ENCODE measurements around the gene USP32.
"Not testable (repeated sequence)": the region's sequence is repeated elsewhere in the genome, so short reads cannot be mapped to it uniquely, and the experiment has no call there.

USP32 gene

DNA sequence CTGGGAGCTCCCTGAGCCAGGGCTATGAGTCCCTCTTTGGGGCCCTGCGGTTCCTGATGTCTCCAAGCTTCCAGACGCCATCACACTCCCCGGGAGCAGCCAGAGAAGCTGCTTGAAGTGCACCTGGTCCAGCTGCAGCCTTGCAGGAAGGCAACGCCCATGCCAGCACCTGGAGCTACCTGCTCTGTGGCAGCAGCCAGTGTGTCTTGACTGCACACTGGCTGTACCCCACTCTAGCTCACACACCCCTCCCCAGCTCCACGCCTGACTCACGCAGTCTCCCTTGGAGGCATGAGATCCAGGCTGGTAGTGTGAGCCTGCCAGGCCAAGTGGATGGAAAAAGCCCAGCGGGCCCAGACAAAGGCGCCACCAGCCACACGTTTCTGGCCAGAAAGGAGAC lies 63.3 kb downstream of the USP32 start:
- DNase-seq = no peak

DNA sequence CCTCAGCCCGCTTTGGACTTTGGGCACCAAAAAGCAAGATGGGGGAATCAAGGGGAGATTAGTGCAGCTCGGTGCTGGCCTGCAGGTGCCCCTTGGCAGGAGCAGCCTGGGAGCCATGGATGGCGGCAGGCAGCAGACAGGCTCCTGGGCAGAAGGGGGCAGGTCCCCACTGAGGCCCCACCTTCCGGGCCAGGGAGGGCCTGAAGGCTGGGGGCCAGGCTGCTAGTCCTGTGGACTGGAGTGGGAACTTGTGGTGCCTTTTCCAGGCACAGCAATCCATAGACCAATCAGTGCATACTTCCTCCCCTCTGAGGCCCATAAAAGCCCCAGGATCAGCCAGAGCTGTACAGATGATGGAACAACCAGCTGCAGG lies 64.0 kb downstream of the USP32 start:
- DNase-seq = no peak

DNA sequence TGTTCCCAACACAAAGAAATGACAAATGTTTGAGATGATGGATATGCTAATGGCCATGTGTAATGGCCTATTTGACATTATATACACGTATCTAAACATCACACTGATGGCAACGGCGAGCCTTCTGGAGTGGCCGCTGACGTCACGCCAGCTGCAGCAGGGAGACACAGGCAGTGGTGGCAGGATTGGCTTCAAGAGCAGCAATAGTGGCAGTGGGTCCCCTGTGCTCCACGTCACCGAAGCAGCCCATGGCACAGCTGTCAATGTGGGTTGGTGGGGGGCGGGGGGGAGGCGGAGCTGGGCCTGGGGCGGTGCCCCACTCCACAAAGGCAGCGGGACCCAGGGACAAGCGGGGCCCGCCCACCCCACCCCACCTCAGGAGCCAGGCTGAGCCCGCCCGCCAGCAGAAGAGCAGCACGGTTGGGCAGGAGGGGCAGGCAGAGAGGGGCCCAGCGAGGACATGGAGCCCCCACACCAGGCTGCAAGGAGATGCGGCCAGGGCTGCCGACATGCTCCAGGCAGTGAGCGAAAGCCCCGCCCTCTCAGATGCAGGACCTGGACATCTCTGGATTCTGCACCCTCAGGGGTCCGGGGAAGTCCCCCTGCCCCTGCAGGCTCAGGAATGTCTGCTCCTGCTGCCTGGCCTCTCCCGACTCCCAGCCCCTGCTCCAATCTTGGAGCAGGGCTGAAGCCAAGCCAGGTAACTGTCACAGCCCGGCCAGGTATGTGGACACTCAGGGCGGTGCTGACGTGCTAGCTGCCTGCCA lies 64.6 kb downstream of the USP32 start:
- DNase-seq = no peak

DNA sequence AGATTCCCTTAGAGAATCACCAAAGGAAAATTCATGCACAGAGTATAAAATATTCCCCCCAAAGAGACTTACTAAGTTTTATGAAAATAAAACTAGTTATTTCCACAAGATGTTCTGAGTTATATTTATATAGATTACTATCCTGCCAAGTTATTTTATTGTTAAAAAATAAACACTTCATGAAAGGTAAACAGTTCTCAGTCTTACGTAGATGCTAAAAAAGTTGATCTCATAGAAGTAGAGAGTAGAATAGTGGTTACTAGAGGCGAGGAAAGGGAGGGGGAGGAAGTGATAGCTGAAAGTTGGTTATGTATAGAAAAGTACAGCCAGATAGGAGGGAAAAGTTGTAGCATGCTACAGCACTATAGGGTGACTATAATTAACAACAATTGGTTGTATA lies 65.2 kb downstream of the USP32 start:
- DNase-seq = no peak

DNA sequence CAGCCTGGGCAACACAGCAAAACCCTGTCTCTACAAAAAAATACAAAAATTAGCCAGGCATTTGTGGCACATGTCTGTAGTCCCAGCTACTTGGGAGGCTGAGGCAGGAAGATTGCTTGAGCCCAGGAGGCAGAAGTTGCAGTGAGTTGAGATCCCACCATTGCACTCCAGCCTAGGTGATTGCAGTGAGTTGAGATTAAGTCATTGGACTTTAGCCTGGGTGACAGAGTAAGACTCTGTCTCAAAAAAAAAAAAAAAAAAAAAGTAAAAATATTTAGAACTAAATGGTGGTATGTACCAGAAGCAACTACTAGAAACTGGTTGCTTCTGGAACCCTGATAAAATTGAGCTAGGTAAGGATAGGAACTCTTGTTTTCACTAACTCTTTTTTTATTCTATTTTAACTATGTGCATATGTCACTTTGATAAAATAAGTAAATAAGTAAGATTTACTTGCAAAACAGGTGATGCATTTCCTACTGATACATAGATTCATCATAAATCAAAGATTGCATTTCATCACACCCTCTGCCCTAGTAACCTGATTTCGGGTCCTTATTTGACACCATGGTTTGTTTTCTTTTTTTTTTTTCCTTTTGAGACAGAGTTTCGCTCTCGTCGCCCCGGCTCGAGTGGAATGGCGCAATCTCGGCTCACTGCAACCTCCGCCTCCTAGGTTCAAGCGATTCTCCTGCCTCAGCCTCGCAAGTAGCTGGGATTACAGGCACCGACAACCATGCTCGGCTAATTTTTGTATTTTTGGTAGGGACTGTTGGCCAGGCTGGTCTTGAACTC lies 66.0 kb downstream of the USP32 start:
- DNase-seq = no peak

DNA sequence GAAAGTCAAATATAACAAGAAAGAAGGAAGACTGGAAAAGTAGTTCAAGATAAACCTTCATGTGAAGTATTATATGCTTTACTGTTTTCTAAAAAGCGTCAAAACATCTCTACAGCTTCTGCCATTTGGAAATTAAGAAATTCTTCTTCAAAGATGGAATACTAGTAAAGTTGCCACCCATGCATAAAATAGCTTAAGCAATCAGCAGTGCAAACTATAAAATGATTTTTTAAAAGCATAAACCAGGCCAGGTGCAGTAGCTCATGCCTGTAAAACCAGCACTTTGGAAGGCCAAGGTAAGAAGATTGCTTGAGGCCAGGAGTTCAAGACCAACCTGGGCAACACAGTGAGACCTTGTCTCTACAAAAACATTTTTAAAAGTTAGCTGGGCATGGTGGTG lies 68.2 kb downstream of the USP32 start:
- DNase-seq = no peak

DNA sequence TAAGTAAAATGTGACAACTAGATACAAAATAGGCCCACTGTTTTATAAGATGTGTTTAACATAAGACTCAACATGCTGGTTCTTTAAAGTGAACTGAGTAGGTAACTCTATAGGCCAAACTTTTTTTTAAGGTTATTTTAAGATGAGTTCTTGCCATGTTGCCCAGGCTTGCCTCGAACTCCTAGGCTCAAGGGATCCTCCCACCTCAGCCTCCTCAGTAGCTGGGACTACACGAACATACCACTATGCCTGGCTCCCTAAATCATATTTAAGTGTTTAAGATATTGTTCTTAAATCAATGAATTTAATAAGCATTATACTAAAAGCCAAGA lies 69.9 kb downstream of the USP32 start:
- no peak for DNase-seq

DNA sequence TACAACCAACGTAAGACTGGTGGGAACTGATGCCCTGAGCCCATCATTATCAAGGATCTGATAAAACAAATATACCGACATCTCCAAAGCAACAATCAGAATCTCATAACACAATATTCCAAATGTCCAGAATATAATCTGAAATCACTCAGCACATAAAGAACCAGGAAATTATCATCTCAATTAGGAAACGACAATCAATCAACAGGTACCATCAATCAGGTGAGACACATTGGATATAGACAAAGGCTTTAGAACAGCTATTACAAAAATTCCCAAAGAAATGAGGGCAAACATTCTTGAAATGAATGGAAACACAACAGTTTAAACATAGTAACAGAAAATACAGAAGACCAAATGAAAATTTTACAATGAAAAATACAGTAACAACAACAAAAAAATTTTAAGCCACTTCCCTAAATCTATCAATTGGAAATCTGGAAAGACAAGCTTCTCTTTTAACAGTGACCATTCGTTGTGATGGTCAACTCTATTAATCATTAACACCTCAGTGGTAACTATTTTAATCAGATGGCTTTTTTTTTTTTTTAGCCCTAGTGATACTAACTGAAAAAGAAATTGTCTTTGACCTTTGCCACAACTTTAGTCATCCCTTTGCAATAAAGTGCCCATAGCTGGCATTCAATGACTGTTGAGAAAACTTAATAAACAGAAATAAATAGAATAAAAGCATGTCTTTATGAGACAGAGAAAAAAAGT lies 70.4 kb downstream of the USP32 start:
- DNase-seq = no peak

DNA sequence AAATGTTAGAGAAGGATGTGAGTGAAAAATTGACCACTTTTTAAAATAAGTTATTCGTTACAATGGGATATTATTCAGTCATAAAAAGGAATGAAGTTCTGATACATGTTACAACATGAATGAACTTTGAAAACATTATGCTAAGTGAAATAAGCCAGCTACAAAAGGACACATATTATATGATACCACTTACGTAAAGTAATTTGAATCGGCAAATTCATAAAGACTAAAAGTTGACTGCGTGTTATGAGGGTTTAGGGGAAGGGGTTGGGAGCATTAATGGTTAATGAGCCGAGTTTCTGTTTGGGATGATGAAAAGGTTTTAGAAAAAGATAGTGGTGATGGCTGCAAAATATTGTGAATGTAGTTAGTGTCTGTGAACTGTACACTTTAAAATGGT lies 73.1 kb downstream of the USP32 start:
- DNase-seq = no peak

DNA sequence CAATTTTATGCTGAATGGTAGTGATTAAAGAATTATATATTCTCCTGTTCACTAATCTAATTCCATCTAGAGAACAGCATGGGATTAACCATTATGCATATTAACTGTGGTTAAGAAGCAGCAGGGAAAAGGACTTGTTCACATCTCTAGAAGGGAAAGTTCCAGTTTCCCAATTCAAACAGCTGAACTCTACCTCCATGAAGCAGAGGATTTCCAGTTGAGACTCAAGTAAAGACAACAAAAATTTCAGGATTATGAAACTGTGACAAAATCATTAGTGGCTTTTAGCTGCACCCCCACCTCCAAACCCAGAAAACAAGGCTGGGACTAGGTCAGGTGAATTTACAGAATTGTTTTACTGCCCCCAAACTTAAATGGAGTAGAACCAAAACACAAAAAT lies 73.6 kb downstream of the USP32 start:
- no peak for DNase-seq

DNA sequence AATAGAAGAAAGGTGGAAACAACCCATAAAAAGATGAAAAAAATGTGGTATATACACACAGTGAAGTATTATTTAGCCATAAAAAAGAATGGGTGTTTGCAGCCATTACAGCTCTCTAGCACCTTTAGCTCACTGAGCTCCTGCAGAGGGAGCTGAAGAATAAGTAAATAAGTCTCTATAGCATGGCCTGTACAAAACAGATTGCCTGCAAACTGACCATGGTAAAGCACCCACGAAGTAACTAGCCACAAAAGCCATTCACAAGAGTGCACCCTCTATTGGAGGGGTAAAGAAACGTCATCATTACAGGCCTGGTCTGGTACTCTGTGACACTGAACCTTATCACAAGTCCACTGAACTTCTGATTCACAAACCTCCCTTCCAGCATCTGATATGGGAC lies 76.3 kb downstream of the USP32 start:
- DNase-seq = peak; percentile 2

DNA sequence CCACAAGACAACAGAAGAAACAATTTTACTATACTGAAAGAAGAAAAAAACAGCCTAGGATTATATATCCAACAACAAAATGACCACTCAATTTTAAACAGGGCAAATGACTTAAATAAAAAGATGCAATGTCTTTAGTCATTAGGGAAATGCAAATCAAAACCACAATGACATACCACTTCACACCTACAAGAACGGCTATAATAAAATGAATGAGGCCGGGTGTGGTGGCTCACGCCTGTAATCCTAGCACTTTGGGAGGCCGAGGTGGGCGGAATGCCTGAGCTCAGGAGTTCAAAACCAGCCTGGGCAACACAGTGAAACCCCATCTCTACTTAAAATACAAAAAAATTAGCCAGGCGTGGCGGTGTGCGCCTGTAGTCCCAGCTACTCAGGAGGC lies 77.0 kb downstream of the USP32 start:
- DNase-seq = not testable (repeated sequence)

DNA sequence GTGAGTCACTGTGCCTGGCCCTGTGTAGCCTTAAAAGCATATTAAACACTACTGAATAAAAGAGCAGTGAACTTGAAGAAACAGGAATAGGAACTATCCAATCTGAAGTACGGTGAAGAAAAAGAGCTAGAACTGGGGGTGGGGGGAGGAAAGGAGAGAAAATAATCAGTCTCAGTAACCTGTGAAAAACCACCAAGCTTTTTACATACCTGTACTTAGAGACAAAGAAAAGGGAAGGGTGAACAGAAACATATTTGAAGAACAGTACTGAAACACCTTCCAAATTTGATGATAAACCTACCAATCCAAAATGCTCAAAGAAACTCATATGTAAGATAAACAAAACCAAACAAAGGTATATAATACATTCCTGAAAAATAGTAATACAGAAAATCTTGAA lies 77.5 kb downstream of the USP32 start:
- no peak for DNase-seq

DNA sequence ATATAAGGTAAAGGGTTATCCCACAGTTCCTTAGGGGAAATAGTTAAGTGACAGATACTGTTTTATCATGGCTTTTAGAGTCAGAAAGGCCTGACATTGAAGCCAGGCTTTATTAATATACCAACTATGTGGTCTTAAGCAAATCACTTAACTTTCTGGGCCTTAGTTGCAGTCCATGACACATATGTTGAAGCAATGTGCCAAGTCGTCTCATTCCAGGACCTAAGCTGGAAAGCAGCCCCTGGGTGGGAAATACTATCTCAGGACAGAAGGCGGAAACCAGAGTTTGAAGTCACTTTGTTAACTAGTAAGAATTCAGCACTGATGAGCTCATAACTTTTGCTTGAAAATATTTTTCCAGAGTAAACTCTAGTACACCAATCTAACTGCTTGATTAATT lies 80.0 kb downstream of the USP32 start:
- DNase-seq = no peak

DNA sequence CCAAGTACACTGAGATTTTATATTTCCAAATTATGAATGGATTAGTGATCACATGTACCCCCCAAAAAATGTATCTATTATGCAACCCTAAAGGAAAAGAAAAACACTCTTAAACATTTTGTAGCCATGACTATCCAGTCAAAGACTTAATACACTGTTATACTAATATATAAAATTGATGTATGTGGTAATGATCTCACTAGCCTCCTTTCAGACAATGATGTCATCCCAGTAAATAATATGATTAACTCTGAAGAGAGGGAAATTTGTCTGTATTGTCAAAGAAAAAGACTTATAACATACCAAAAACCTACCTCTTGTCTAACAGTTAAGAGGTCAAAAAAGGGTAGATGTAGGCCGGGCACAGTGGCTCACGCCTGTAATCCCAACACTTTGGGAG lies 80.7 kb downstream of the USP32 start:
- DNase-seq = no peak

DNA sequence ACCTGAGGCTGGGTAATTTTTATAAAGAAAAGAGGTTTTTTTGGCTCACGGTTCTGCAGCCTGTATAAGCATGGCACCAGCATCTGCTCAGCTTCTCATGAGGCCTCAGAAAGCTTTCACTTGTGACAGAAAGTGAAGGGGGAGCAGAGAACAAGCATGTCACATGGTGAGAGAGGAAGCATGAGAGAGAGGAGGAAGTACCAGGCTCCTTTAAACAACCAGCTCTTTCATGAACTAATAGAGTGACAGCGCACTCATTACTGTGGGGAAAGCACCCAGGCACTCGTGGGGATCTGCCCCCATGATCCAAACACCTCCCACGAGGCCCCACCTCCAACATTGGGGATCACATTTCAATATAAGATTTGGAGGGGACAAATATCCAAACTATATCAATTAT lies 86.8 kb downstream of the USP32 start:
- peak; percentile 13 for DNase-seq

DNA sequence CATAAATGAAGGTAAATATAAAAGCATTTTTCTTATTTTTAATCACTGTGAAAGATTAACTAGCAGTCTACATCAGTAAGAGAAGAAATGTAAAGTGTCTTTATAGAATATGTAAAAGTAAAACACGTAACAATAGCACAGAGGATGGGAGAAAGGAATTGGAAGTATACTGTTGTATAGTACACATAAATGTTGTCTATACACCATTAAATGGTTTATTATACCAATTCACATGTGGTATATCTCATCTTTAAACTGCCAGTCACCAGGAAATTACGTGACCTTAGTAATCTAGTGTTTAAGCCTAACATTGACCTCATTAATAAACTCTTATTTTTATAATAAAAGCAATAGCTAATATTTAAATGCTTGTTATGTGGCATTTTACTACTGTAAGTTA lies 87.4 kb downstream of the USP32 start:
- DNase-seq = no peak

DNA sequence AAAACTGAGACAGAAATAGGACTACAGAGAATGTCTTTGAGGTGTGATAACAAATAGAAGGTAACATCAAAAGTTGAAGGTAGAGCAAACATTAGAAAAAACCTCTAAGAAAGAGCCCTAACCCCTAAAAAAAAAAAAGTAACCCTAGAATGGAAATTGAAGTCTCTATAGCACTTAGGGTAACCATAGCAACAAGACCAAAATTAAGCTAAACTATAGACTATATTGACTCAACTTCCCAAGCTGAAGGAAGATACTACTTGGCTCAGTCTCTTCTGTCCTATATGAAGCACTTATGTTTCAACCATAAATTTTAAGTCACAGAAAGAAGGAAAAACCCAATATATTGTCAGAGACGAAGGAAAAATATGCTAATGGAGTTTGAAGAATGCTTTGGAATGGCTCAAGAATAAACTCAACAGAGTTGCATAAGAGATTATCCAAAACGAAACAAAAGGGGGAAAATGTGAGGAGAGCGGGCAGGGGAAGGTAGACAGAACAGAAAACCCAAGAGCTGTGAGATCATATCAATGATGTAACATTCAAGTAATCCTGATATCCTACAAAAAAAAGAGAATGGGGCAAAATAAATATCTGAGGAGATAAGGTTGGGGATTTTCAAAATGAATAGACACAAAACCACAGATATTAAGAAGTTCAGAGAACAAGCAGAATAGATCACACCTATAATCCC lies 88.4 kb downstream of the USP32 start:
- no peak for DNase-seq

DNA sequence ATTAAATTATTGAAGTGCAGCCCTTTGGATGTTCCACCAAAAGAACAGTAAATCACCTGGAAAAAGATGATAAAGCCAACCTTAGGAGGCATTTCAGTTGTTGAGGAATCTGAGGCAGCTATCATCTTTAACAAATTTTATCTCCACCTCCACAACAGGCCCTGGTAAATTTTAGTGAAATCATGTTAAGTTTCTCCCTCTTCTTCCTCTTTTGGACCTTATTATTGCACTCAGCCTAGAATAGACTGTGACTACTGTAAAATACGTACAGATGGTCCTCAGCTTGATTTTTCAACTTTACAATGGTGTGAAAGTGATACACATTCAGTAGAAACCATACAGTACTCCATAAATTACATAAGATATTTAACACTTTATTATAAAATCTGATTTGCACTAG lies 90.3 kb downstream of the USP32 start:
- no peak for DNase-seq

DNA sequence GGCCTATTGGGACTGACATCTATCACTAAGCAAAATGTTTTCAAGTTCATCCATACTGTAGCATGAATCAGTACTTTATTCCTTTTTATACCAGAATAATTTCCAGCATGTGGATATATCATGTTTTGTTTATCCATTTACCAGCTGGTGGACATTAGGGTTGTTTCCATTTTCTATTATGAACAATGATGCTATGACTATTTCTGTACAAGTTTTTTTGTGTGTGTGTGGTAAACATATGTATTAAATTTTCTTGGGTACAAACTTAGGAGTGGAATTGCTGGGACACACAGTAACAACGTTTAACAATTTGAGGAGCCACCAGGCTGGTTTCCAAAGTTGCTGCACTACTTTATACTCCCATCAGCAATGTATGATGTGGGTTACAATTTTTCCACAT lies 91.0 kb downstream of the USP32 start:
- DNase-seq = no peak

DNA sequence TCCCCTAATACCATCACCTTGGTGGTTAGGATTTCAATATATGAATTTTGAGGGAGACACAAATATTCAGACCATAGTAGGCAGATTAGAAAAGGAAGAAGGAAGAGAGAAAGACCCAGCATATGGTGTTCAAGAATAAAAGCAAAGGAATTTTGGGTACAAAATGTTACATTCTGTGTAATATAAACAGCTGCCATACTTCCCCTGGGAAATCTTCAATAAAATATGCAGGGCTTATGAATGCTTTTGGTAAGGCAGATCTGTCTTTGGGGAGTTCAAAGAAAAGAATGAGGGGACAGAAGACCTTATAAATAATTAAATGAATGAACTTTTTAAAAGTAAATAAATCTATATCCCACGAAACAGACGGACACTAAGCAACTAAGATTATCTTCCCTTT lies 91.9 kb downstream of the USP32 start:
- no peak for DNase-seq

DNA sequence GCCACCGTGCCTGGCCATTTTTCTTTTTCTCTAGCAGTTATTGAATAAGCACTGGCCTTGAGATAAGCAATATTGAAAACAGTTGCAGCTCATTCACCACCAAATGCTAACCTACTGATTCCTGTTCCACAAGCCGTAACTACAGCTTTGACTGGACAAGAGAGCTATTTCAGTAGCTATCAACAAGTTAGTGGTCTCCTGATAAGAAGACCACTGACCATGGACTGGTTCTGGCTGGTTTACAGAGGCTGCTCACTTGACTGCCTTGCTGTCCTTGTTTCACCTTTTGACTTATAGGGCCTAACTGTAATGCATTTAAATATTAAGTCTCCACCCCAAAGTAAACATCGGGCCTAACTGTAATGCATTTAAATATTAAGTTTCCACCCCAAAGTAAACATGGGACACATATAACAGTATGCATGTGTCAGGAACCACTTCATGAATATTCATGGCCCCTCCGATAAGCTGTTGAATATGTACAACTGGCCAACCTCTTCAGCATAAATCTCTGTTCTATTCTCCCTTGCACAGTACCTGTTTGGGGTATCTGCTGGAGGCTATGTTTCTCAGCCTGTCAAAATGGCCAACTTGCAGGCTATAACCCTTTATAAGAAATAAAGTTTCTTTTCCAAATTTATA lies 94.1 kb downstream of the USP32 start:
- no peak for DNase-seq

DNA sequence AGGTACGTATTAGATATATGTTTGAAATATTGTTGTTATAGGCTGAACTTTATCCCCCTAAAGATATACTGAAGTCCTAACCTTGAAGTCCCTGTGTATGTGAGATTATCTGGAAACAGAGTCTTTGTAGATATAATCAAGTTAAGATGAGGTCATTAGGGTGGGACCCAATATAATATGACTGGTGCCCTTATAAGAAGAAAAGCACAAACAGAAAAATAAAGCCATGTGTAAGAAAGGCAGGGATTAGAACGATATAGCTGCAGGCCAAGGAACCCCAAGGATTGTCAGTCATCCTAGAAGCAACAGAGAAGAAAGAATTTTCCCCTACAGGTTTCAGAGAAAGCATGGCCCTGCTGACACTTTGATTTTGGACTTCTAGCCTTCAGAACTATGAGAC lies 95.8 kb downstream of the USP32 start:
- DNase-seq = no peak

All from RPMI8226 (cell line).